Measurements from ENCODE around the gene JHY.
"Not testable (repeated sequence)": the region's sequence is repeated elsewhere in the genome, so short reads cannot be mapped to it uniquely, and the experiment has no call there.

JHY gene

GRCh38 chr11:122882189-122882856 is at the start of gene JHY:
Gene JHY, plus strand, starts transcription at chr11:122882759. Its CDS starts 3,091 bp downstream, at chr11:122885850.
- DNase-seq (ENCODE audit: low spot score) = no peak

GRCh38 chr11:122833846-122834464 is 48.6 kb upstream of the JHY start:
- DNase-seq (ENCODE audit: low spot score) = no peak

- DNase-seq (ENCODE audit: low spot score) = no peak
Measured at GRCh38 chr11:122836916-122837315, 45.6 kb upstream of the JHY start.

GRCh38 chr11:122837528-122838346 is 44.8 kb upstream of the JHY start:
- DNase-seq (ENCODE audit: low spot score) = no peak

GRCh38 chr11:122843281-122844141 is 39.0 kb upstream of the JHY start:
- no peak for DNase-seq (ENCODE audit: low spot score)

- no peak for DNase-seq (ENCODE audit: low spot score)
Measured at GRCh38 chr11:122847466-122847865, 35.1 kb upstream of the JHY start.

- no peak for DNase-seq (ENCODE audit: low spot score)
Measured at GRCh38 chr11:122848186-122848585, 34.4 kb upstream of the JHY start.

- DNase-seq (ENCODE audit: low spot score) = no peak
Measured at GRCh38 chr11:122850076-122850631, 32.4 kb upstream of the JHY start.

- DNase-seq (ENCODE audit: low spot score) = no peak
Measured at GRCh38 chr11:122851366-122851966, 31.1 kb upstream of the JHY start.

GRCh38 chr11:122852074-122852795 is 30.3 kb upstream of the JHY start:
- no peak for DNase-seq (ENCODE audit: low spot score)

GRCh38 chr11:122852796-122853160 is 29.8 kb upstream of the JHY start:
- DNase-seq (ENCODE audit: low spot score) = no peak

GRCh38 chr11:122853261-122853660 is 29.3 kb upstream of the JHY start:
- no peak for DNase-seq (ENCODE audit: low spot score)

GRCh38 chr11:122853971-122854446 is 28.6 kb upstream of the JHY start:
- peak; percentile 63 for DNase-seq (ENCODE audit: low spot score)

- no peak for DNase-seq (ENCODE audit: low spot score)
Measured at GRCh38 chr11:122861631-122862030, 20.9 kb upstream of the JHY start.

GRCh38 chr11:122862091-122862490 is 20.5 kb upstream of the JHY start:
- no peak for DNase-seq (ENCODE audit: low spot score)

GRCh38 chr11:122863154-122863553 is 19.4 kb upstream of the JHY start:
- not testable (repeated sequence) for DNase-seq (ENCODE audit: low spot score)

- peak; percentile 40 for DNase-seq (ENCODE audit: low spot score)
Measured at GRCh38 chr11:122863704-122864326, 18.7 kb upstream of the JHY start.

GRCh38 chr11:122864386-122865115 is 18.0 kb upstream of the JHY start:
- no peak for DNase-seq (ENCODE audit: low spot score)

- DNase-seq (ENCODE audit: low spot score) = no peak
Measured at GRCh38 chr11:122869622-122870021, 12.9 kb upstream of the JHY start.
